ENCODE results near the gene ITSN2. TPM values are rescaled to one million over a fixed set of nuclear protein-coding genes. Genes with fewer than 3 reads are reported as not detected.
"Not testable (repeated sequence)": the region's sequence is repeated elsewhere in the genome, so short reads cannot be mapped to it uniquely, and the experiment has no call there.

The ITSN2 gene
- total RNA-seq, 1 experiment from 2014 or later, result 19.8 TPM

DNA sequence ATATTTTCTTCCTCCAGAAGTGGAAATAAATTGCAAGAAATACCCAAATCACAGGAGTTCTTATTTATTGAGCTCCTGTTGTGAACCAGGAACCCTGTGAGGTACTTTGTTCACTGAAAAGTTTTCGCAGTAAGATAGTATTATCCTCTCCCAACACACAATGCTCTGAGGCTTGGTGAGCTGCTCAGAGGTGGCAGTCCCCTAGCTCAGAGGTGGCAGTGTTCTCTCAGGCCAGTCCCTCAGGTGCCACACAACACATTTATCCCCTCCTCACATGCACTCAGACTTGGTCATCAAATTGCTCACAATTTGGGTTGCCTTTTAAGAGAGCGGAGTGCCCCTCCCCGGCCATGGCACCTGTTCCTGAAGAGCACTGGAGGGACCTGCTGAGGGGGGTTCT is 159.5 kb downstream of the ITSN2 start (continued):
- no peak for TF ChIP-seq USF1 (CRISPR knock-in tag; IDR thresholded peaks at IDR 0.05)

- CTCF ChIA-PET, result no interaction called here
- H3K4me1 Mint-ChIP-seq, result no peaks in the 10 kb centered on the region
- no peak for ATAC-seq
- no peak overlapping the region for H3K4me3 Mint-ChIP-seq
- DNase-seq (ENCODE audit: low spot score), result no peak
- no peaks in the 10 kb centered on the region for H3K9me3 Mint-ChIP-seq
- no peak overlapping the region for H3K27ac Mint-ChIP-seq
- peaks cover 4% of the 10 kb centered on the region; the same call in 1 of the 2 replicates for H3K36me3 Mint-ChIP-seq
- TF ChIP-seq ZNF232 (CRISPR knock-in tag; IDR thresholded peaks at IDR 0.05), result no peak
- no peak for TF ChIP-seq ESRRA (CRISPR knock-in tag; IDR thresholded peaks at IDR 0.05; ENCODE audit: borderline replicate concordance)
- no peak for TF ChIP-seq NFYB (CRISPR knock-in tag; conservative IDR thresholded peaks at IDR 0.05; ENCODE audit: low read depth)
- TF ChIP-seq ERG (CRISPR knock-in tag; IDR thresholded peaks at IDR 0.05), result no peak
- TF ChIP-seq PREB (CRISPR knock-in tag; IDR thresholded peaks at IDR 0.05; ENCODE audit: borderline replicate concordance), result no peak
- TF ChIP-seq MXD4 (CRISPR knock-in tag; IDR thresholded peaks at IDR 0.05; ENCODE audit: borderline replicate concordance), result no peak
- H3K27me3 Mint-ChIP-seq (ENCODE audit: low read depth), result peaks cover 4% of the 10 kb centered on the region; the same call in 1 of the 2 replicates
- POLR2A ChIA-PET, result no interaction called here
Observed at GRCh38 chr2:24199968-24200590, 160.3 kb downstream of the ITSN2 start.

DNA sequence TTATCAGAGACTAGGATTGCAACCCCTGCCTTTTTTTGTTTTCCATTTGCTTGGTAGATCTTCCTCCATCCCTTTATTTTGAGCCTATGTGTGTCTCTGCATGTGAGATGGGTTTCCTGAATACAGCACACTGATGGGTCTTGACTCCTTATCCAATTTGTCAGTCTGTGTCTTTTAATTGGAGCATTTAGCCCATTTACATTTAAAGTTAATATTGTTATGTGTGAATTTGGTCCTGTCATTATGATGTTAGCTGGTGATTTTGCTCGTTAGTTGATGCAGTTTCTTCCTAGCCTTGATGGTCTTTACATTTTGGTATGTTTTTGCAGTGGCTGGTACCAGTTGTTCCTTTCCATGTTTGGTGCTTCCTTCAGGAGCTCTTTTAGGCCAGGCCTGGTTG is 163.1 kb downstream of the ITSN2 start:
- POLR2A ChIA-PET; H3K4me1 Mint-ChIP-seq; H3K36me3 Mint-ChIP-seq; H3K4me3 Mint-ChIP-seq; ATAC-seq; H3K27ac Mint-ChIP-seq; H3K9me3 Mint-ChIP-seq; DNase-seq (ENCODE audit: low spot score); CTCF ChIA-PET; H3K27me3 Mint-ChIP-seq (ENCODE audit: low read depth): not testable (repeated sequence)

GRCh38 chr2:24191848-24192247 is 168.5 kb downstream of the ITSN2 start:
- H3K27ac Mint-ChIP-seq, result no peak overlapping the region
- ChIA-PET POLR2A (no interaction called here), CTCF (interaction anchor here (1.3 kb wide), 1 partner anchor 108 kb away, joined by 4 read pairs; the partner anchor contains the start of gene TP53I3)
- H3K4me1 Mint-ChIP-seq, result no peaks in the 10 kb centered on the region
- no peaks in the 10 kb centered on the region for H3K36me3 Mint-ChIP-seq
- DNase-seq (ENCODE audit: low spot score) (no peak), ATAC-seq (no peak)
- H3K4me3 Mint-ChIP-seq, result no peak overlapping the region
- peaks cover 14% of the 10 kb centered on the region for H3K27me3 Mint-ChIP-seq (ENCODE audit: low read depth)
- H3K9me3 Mint-ChIP-seq, result peaks cover 15% of the 10 kb centered on the region
- TF ChIP-seq ZNF138 (CRISPR knock-in tag; conservative IDR thresholded peaks at IDR 0.05) (no peak), NFE2L1 (CRISPR knock-in tag; IDR thresholded peaks at IDR 0.05) (no peak), CREM (CRISPR knock-in tag; IDR thresholded peaks at IDR 0.05) (no peak), OVOL2 (CRISPR knock-in tag; IDR thresholded peaks at IDR 0.05; ENCODE audit: borderline replicate concordance) (no peak), ELF4 (CRISPR knock-in tag; IDR thresholded peaks at IDR 0.05; ENCODE audit: low read depth) (no peak), NR2C2 (CRISPR knock-in tag; IDR thresholded peaks at IDR 0.05) (no peak), PREB (CRISPR knock-in tag; IDR thresholded peaks at IDR 0.05; ENCODE audit: borderline replicate concordance) (no peak), ZNF416 (CRISPR knock-in tag; IDR thresholded peaks at IDR 0.05) (no peak), FOXP1 (CRISPR knock-in tag; IDR thresholded peaks at IDR 0.05; ENCODE audit: borderline replicate concordance) (no peak), HMGXB4 (CRISPR knock-in tag; IDR thresholded peaks at IDR 0.05) (no peak), NR3C1 (CRISPR knock-in tag; conservative IDR thresholded peaks at IDR 0.05; ENCODE audit: low read depth) (no peak), MAX (CRISPR knock-in tag; IDR thresholded peaks at IDR 0.05) (no peak), ZNF219 (CRISPR knock-in tag; IDR thresholded peaks at IDR 0.05; ENCODE audit: borderline replicate concordance) (no peak), ZNF396 (CRISPR knock-in tag; IDR thresholded peaks at IDR 0.05; ENCODE audit: borderline replicate concordance) (no peak)
- TF ChIP-seq, protein P1, sequence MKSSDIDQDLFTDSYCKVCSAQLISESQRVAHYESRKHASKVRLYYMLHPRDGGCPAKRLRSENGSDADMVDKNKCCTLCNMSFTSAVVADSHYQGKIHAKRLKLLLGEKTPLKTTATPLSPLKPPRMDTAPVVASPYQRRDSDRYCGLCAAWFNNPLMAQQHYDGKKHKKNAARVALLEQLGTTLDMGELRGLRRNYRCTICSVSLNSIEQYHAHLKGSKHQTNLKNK (CRISPR knock-in tag; IDR thresholded peaks at IDR 0.05), result no peak
- TF ChIP-seq, protein P2, sequence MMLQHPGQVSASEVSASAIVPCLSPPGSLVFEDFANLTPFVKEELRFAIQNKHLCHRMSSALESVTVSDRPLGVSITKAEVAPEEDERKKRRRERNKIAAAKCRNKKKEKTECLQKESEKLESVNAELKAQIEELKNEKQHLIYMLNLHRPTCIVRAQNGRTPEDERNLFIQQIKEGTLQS (CRISPR knock-in tag; conservative IDR thresholded peaks at IDR 0.05), result no peak
- TF ChIP-seq, protein P3, sequence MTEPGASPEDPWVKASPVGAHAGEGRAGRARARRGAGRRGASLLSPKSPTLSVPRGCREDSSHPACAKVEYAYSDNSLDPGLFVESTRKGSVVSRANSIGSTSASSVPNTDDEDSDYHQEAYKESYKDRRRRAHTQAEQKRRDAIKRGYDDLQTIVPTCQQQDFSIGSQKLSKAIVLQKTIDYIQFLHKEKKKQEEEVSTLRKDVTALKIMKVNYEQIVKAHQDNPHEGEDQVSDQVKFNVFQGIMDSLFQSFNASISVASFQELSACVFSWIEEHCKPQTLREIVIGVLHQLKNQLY (CRISPR knock-in tag; IDR thresholded peaks at IDR 0.05), result no peak

All from WTC11 (cell line).